Ascending aorta (tissue), 2 donors: ENCODE measurements around the gene GALNT17. TPM values are rescaled to one million over a fixed set of nuclear protein-coding genes. Genes with fewer than 3 reads are reported as not detected.
A peak's percentile ranks its signal among the peaks of the same experiment; 100 is the strongest.

Experiments
- DNase-seq, 2 donors: peaks; one replicate each; pipeline ENCODE4 v3.0.0-alpha.2; 2019; ENCODE audit warnings: low spot score in 2 of 2
- H3K27ac ChIP-seq, 2 donors: fragments of 200-600 bp; sonication (generic); one replicate each; pipeline ENCODE4 v1.5.1; 2016 to 2017; ENCODE audit warnings: mild to moderate bottlenecking in 1 of 2
- H3K27me3 ChIP-seq: fragments of 200-600 bp; sonication (generic); one replicate; pipeline ENCODE4 v1.5.1; 2017
- H3K36me3 ChIP-seq, 2 donors: fragments of 200-600 bp; sonication (generic); one replicate each; pipeline ENCODE4 v1.5.1; 2016
- H3K4me1 ChIP-seq, 2 donors: fragments of 200-600 bp; sonication (generic); one replicate each; pipeline ENCODE4 v1.5.1; 2016 to 2017; ENCODE audit warnings: mild to moderate bottlenecking in 1 of 2
- H3K4me3 ChIP-seq, 2 donors: fragments of 200-600 bp; sonication (generic); one replicate each; pipeline ENCODE4 v1.5.1; 2016 to 2017; ENCODE audit warnings: mild to moderate bottlenecking in 1 of 2
- H3K9me3 ChIP-seq, 2 donors: fragments of 200-600 bp; sonication (generic); one replicate each; pipeline ENCODE4 v1.5.1; 2016
- intact Hi-C: fragments of 100-400 bp; cut with DNase I; formaldehyde crosslinking; loops from one replicate; pipeline ENCODE4 v1.15.1; 2023
- total RNA-seq: library from RNA; depleted of rRNA; stranded (reverse); fragments of >200 nt; gene quantifications from one replicate; pipeline ENCODE4 v1.1.0, GENCODE V29; 2016
- TF ChIP-seq, protein P1 (sequence below), 3 experiments: fragments of 200-600 bp in 2 of 3; fragments of 450-650 bp in 1 of 3; sonication (generic) in 2 of 3; IDR thresholded peaks; one replicate each; pipeline ENCODE4 v1.5.1; 2016 to 2019; ENCODE audit warnings: antibody characterized with exemption in 3 of 3, mild to moderate bottlenecking in 1 of 3, moderate library complexity in 1 of 3

Gene GALNT17
- total RNA-seq, 1 donor from 2014 or later = 29.8 TPM

DNA sequence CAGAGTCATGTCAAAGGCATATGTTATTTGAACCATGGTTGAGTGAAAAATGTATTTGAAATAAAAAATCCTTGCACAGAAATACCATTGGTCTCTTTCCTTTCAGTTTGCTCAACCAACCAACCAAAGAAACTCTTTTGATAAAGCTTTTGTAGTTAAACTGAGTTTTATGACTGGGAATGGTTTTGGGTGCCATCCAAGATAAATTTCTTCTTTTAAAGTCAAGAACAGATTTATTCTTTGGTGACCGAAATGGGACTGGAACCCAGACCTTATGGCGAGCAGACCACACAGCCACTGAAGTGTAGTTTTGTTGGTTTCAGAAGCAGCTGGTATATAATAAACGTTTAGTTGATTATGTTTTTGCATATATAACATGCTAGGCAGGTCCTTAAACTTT is 2.8 kb upstream of the GALNT17 start:
- Histone ChIP-seq H3K4me1 (peaks cover 0 to 3% of the 10 kb centered on the region in 2 donors), H3K36me3 (no peaks in the 10 kb centered on the region), H3K4me3 (no peak overlapping the region), H3K27me3 (no peaks in the 10 kb centered on the region), H3K27ac (no peak overlapping the region), H3K9me3 (no peaks in the 10 kb centered on the region)
- TF ChIP-seq, protein P1, sequence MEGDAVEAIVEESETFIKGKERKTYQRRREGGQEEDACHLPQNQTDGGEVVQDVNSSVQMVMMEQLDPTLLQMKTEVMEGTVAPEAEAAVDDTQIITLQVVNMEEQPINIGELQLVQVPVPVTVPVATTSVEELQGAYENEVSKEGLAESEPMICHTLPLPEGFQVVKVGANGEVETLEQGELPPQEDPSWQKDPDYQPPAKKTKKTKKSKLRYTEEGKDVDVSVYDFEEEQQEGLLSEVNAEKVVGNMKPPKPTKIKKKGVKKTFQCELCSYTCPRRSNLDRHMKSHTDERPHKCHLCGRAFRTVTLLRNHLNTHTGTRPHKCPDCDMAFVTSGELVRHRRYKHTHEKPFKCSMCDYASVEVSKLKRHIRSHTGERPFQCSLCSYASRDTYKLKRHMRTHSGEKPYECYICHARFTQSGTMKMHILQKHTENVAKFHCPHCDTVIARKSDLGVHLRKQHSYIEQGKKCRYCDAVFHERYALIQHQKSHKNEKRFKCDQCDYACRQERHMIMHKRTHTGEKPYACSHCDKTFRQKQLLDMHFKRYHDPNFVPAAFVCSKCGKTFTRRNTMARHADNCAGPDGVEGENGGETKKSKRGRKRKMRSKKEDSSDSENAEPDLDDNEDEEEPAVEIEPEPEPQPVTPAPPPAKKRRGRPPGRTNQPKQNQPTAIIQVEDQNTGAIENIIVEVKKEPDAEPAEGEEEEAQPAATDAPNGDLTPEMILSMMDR (IDR thresholded peaks at IDR 0.05) = no peak
- DNase-seq = no peak
- intact Hi-C loops = loop anchor here (5.0 kb wide), 1 partner anchor 243 kb away; no protein-coding TSS in a partner anchor

DNA sequence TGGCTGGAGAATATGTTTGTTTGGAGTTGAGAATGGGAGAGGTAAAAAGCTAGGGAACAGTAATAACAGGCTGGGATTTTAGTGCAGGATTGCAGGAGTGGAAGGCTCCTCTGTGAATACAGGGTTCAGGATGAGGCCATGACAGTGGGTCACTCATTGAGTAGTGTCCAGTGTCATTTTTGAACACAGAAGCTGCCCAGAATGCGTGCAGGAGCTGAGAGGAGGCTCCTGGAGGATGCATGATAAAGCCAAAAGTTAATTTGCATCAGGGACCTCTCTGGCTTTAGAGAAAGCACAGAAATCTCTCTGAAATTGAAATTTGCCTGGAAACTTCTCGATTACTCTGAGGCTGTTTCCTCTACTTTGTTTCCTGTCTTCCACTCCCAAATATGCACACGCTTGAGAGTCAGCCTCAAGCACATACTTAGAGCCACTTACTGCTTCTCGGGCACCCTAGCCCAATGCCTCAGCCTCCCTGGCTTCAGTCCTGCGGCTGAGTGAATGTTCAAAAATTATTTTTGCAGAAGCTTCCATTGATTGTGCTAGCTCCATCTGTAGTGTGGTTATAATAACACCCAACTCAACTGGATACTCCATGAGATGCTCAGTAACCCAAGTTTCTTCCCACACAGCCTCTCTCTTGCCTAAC is 1.8 kb upstream of the GALNT17 start:
- no peaks in the 10 kb centered on the region for H3K36me3 ChIP-seq
- peaks cover 0 to 3% of the 10 kb centered on the region in 2 donors for H3K4me1 ChIP-seq
- H3K4me3 ChIP-seq = no peak overlapping the region
- intact Hi-C loops = loop anchor here (5.0 to 10.0 kb wide), 3 partner anchors 145 to 602 kb away; no protein-coding TSS in a partner anchor
- TF ChIP-seq, protein P1 (IDR thresholded peaks at IDR 0.05) = no peak
- no peak for DNase-seq
- no peaks in the 10 kb centered on the region for H3K27me3 ChIP-seq
- H3K9me3 ChIP-seq = no peaks in the 10 kb centered on the region
- no peak overlapping the region for H3K27ac ChIP-seq

DNA sequence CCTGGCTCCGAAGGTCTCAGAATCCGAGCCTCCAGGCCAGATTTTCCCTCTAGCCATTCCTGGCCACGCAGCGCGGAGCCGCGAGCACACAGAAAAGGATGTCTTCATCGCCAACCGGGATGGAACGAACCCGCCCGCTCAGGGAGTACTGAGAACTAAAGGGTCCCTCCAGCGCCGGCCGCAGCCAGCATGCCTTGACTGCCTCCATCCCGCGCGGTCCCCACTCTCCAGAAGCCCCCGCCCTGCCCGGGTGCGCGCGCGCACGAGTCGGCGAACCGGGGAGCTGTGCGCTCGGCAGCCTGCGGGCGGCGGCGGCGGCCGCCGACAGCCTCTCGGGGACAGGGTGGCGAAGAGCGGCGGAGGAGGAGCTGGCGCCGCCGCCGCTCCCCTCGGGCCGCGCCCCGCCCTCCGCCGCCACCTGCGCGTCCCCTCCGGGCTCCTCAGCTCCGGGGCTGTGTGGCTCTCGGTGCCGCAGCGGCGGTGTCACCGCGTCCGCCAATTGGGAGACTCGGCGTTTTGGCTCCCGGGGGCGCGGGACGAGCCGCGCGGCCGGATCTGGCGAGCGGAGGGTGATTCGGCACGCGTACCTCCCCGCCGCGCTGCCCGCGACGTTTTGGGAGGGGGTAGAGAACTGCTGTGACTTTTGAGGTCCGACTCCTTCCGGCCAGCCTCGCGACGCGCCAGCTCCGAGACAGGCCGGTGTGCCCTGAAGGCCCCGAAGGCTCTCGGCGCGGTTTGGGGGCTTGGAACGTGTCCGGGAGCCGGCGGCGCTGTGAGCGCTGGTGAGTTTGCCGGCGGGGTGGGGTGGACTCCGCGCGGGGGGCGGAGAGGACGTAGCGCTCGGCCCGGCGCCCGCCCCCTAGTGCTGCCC is 453 bp upstream of the GALNT17 start:
- Histone ChIP-seq H3K9me3 (no peaks in the 10 kb centered on the region), H3K36me3 (no peaks in the 10 kb centered on the region), H3K4me3 (peak overlapping the region; percentile 77 to 81), H3K27ac (peak overlapping the region; percentile 46 to 73), H3K4me1 (peaks cover 0 to 3% of the 10 kb centered on the region in 2 donors), H3K27me3 (no peaks in the 10 kb centered on the region)
- TF ChIP-seq, protein P1 (IDR thresholded peaks at IDR 0.05) = peak in 2 of 3 experiments; percentile 23 to 36
- DNase-seq = peak in 1 of 2 donors; percentile 76
- intact Hi-C loops = loop anchor here (5.0 to 10.0 kb wide), 3 partner anchors 143 to 601 kb away; no protein-coding TSS in a partner anchor

DNA sequence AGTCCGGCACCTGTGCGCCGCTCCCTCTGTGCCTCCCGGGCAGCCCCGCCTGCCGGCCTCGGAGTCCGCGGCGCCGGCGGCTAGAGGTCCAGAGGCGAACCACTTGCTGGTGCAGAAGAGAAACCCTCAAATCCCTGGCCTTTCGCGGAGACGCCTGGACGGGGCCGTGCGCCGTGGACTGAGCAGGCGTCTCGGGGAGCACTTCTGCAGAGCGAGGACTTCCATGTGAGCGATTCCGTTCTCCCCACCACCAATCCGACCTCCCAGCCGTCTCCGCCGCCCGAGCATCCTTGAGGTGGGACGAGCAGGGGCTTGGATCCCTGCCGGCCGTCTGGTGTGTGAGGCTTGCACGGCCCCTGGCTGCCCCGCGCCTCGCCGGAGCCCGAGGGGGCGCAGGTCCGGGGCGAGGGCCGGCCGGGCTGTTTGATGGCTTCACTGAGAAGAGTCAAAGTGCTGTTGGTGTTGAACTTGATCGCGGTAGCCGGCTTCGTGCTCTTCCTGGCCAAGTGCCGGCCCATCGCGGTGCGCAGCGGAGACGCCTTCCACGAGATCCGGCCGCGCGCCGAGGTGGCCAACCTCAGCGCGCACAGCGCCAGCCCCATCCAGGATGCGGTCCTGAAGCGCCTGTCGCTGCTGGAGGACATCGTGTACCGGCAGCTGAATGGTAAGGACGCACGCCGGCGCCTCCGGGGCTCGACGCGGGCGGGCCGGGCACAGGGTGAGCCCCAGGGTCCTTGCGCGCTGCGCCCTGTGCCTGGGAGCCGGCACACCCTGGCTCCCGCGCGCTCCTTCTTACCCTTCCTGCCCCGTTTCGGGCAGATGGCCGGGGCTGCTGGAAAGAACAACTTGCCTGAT is 660 bp downstream of the GALNT17 start:
- H3K36me3 ChIP-seq = no peaks in the 10 kb centered on the region
- TF ChIP-seq, protein P1 (IDR thresholded peaks at IDR 0.05) = peak in 1 of 3 experiments; percentile 7
- no peak for DNase-seq
- peak overlapping the region; percentile 77 to 81 for H3K4me3 ChIP-seq
- peak overlapping the region; percentile 46 to 73 for H3K27ac ChIP-seq
- H3K4me1 ChIP-seq = peaks cover 0 to 3% of the 10 kb centered on the region in 2 donors
- no peaks in the 10 kb centered on the region for H3K27me3 ChIP-seq
- H3K9me3 ChIP-seq = no peaks in the 10 kb centered on the region
- intact Hi-C loops = loop anchor here (5.0 to 10.0 kb wide), 3 partner anchors 142 to 600 kb away; no protein-coding TSS in a partner anchor

DNA sequence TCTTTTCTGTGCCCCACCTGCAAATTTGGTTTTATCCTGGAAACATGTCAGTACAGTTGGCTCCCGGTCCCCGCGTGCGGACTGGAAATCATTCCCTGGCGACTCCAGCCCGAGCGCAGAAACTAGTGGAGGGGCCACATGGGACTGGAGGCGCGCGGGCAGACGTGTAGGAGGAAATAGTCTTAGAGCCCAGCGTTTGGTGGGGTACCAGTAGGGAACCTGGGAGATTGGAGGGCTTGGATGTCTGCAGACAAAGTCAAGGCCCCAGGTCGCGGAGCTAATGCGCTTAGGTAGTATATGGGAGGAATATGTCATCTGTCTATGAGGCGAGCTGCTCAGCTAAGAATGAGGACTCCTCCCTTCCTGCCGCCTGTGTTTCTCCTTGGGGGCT is 1.3 kb downstream of the GALNT17 start:
- intact Hi-C loops = loop anchor here (5.0 to 10.0 kb wide), 3 partner anchors 142 to 599 kb away; no protein-coding TSS in a partner anchor
- DNase-seq = no peak
- TF ChIP-seq, protein P1 (IDR thresholded peaks at IDR 0.05) = no peak
- Histone ChIP-seq H3K4me1 (peaks cover 0 to 3% of the 10 kb centered on the region in 2 donors), H3K27ac (no peak overlapping the region), H3K36me3 (no peaks in the 10 kb centered on the region), H3K9me3 (no peaks in the 10 kb centered on the region), H3K27me3 (no peaks in the 10 kb centered on the region), H3K4me3 (peak overlapping the region; percentile 77 to 81)
